Esophagus muscularis mucosa (tissue), 4 donors: Measurements from ENCODE around the gene ATP6V1F. TPM values are rescaled to one million over a fixed set of nuclear protein-coding genes. Genes with fewer than 3 reads are reported as not detected.
"Not testable (repeated sequence)": the region's sequence is repeated elsewhere in the genome, so short reads cannot be mapped to it uniquely, and the experiment has no call there.

ENCODE experiments used
- DNase-seq: peaks from one replicate; pipeline ENCODE4 v3.0.0-alpha.2; 2017; ENCODE audit errors: extremely low spot score
- H3K27ac ChIP-seq, 4 donors: fragments of 200-600 bp; sonication (generic); replicated peaks in 1 of 4; 1 replicate in 3 of 4; 2 replicates in 1 of 4; pipeline ENCODE4 v1.5.1; 2016 to 2019; ENCODE audit warnings: mild to moderate bottlenecking in 1 of 4
- H3K27me3 ChIP-seq, 4 donors: fragments of 200-600 bp; sonication (generic); one replicate each; pipeline versions ENCODE4 v1.5.1 to v1.6.0; 2016 to 2019
- H3K36me3 ChIP-seq, 4 donors: fragments of 200-600 bp; sonication (generic); one replicate each; pipeline ENCODE4 v1.5.1; 2016 to 2019
- H3K4me1 ChIP-seq, 4 donors: fragments of 200-600 bp; sonication (generic); one replicate each; pipeline ENCODE4 v1.5.1; 2016 to 2019
- H3K4me3 ChIP-seq, 4 donors: fragments of 200-600 bp; sonication (generic); 1 replicate in 2 of 4; 2 replicates in 2 of 4; pipeline ENCODE4 v1.5.1; 2016 to 2019; ENCODE audit warnings: mild to moderate bottlenecking in 4 of 4, moderate library complexity in 1 of 4
- H3K9me3 ChIP-seq, 4 donors: fragments of 200-600 bp; sonication (generic); 1 replicate in 3 of 4; 2 replicates in 1 of 4; pipeline ENCODE4 v1.5.1; 2016 to 2019
- CTCF ChIP-seq, 3 experiments: fragments of 200-600 bp in 2 of 3; fragments of 450-650 bp in 1 of 3; sonication (generic) in 2 of 3; IDR thresholded peaks; one replicate each; pipeline ENCODE4 v1.5.1; 2017 to 2019; ENCODE audit warnings: antibody characterized with exemption in 3 of 3, mild to moderate bottlenecking in 2 of 3, moderate library complexity in 1 of 3
- EP300 ChIP-seq: sonication (generic); formaldehyde crosslinking; IDR thresholded peaks from one replicate; pipeline ENCODE4 v1.6.1; 2017; ENCODE audit warnings: antibody characterized with exemption
- POLR2A ChIP-seq: fragments of 450-650 bp; IDR thresholded peaks from one replicate; pipeline ENCODE4 v1.6.1; 2017; ENCODE audit warnings: antibody characterized with exemption, moderate library complexity, mild to moderate bottlenecking, low read depth
- POLR2AphosphoS5 ChIP-seq, 2 donors: sonication (generic); formaldehyde crosslinking; IDR thresholded peaks; one replicate each; pipeline ENCODE4 v1.6.1; 2017; ENCODE audit warnings: antibody characterized with exemption in 2 of 2
- WGBS: methylation state at CpG from one replicate; pipeline ENCODE4 v1.1.5; 2018; 5-methylcytosine and 5-hydroxymethylcytosine counted together
- intact Hi-C: fragments of 100-400 bp; cut with DNase I; formaldehyde crosslinking; loops from one replicate; pipeline ENCODE4 v1.15.1; 2023
- total RNA-seq, 4 donors: library from RNA; depleted of rRNA; stranded (reverse); fragments of >200 nt; gene quantifications; one replicate each; pipeline versions ENCODE4 v1.1.0 to v1.2.1, GENCODE V29; 2016

The ATP6V1F gene
- total RNA-seq, 4 donors from 2014 or later, result 74.3 to 108 (median 91.9) TPM

- no peak overlapping the region for H3K27ac ChIP-seq
- TF ChIP-seq EP300, result no peak
- no peak for TF ChIP-seq POLR2AphosphoS5 (IDR thresholded peaks at IDR 0.05)
- TF ChIP-seq CTCF (IDR thresholded peaks at IDR 0.05), result no peak
- TF ChIP-seq POLR2A, result no peak
- no peak overlapping the region for H3K4me3 ChIP-seq
- intact Hi-C loops, result no loop called here
- H3K36me3 ChIP-seq, result no peaks in the 10 kb centered on the region
- DNase-seq, result no peak
- peaks cover 12 to 39% (median 34%) of the 10 kb centered on the region in 4 donors for H3K4me1 ChIP-seq
- no peaks in the 10 kb centered on the region for H3K9me3 ChIP-seq
- WGBS, result 83% methylated on average over 5 of the region's 8 CpGs
- peaks cover 0 to 83% (median 38%) of the 10 kb centered on the region in 4 donors for H3K27me3 ChIP-seq
Observed at GRCh38 chr7:128911423-128912031, 48.9 kb downstream of the ATP6V1F start.

- TF ChIP-seq POLR2A (no peak), POLR2AphosphoS5 (IDR thresholded peaks at IDR 0.05) (no peak), CTCF (IDR thresholded peaks at IDR 0.05) (no peak), EP300 (no peak)
- intact Hi-C loops, result no loop called here
- peaks cover 0 to 83% (median 35%) of the 10 kb centered on the region in 4 donors for H3K27me3 ChIP-seq
Observed at GRCh38 chr7:128912281-128912680, 49.6 kb downstream of the ATP6V1F start.

GRCh38 chr7:128912709-128913495 is 50.2 kb downstream of the ATP6V1F start:
- DNase-seq, H3K36me3 ChIP-seq, H3K9me3 ChIP-seq, intact Hi-C loops, H3K4me3 ChIP-seq, H3K27ac ChIP-seq: not testable (repeated sequence)
- peaks cover 12 to 39% (median 34%) of the 10 kb centered on the region in 4 donors for H3K4me1 ChIP-seq
- 100% methylated on average over 1 of the region's 20 CpGs for WGBS
- H3K27me3 ChIP-seq, result peaks cover 0 to 78% (median 35%) of the 10 kb centered on the region in 4 donors

More at GRCh38 chr7:128912281-128912680, 49.6 kb downstream of the ATP6V1F start:
- Histone ChIP-seq H3K4me1 (peaks cover 12 to 39% (median 34%) of the 10 kb centered on the region in 4 donors), H3K27ac (no peak overlapping the region), H3K9me3 (no peaks in the 10 kb centered on the region), H3K4me3 (no peak overlapping the region), H3K36me3 (no peaks in the 10 kb centered on the region)
- WGBS, result 86% methylated on average over 3 of the region's 3 CpGs
- DNase-seq, result no peak

GRCh38 chr7:128913870-128914565 is 51.4 kb downstream of the ATP6V1F start:
- Histone ChIP-seq H3K9me3 (no peaks in the 10 kb centered on the region), H3K27ac (no peak overlapping the region), H3K27me3 (peaks cover 0 to 76% (median 35%) of the 10 kb centered on the region in 4 donors), H3K36me3 (no peaks in the 10 kb centered on the region), H3K4me1 (peaks cover 12 to 38% (median 34%) of the 10 kb centered on the region in 4 donors), H3K4me3 (no peak overlapping the region)
- TF ChIP-seq EP300, result no peak
- TF ChIP-seq POLR2AphosphoS5 (IDR thresholded peaks at IDR 0.05), result no peak
- TF ChIP-seq POLR2A, result no peak
- intact Hi-C loops, result no loop called here
- DNase-seq, result no peak
- WGBS, result 92% methylated on average over 7 of the region's 10 CpGs

- H3K4me3 ChIP-seq, result peak overlapping the region in 2 of 4 donors; percentile 34 to 42
- H3K27ac ChIP-seq, result no peak overlapping the region
- 84% methylated on average over 6 of the region's 11 CpGs for WGBS
- intact Hi-C loops, result no loop called here
- peaks cover 12 to 31% (median 29%) of the 10 kb centered on the region in 4 donors for H3K4me1 ChIP-seq
- no peak for DNase-seq
- H3K36me3 ChIP-seq, result no peaks in the 10 kb centered on the region
- no peaks in the 10 kb centered on the region for H3K9me3 ChIP-seq
- TF ChIP-seq POLR2AphosphoS5 (IDR thresholded peaks at IDR 0.05), result no peak
- no peak for TF ChIP-seq EP300
- no peak for TF ChIP-seq CTCF (IDR thresholded peaks at IDR 0.05)
- TF ChIP-seq POLR2A, result no peak
- H3K27me3 ChIP-seq, result peaks cover 0 to 74% (median 34%) of the 10 kb centered on the region in 4 donors
Observed at GRCh38 chr7:128914566-128915151, 52.0 kb downstream of the ATP6V1F start.
